HG02642 (cell line): ENCODE measurements around the gene FCGR2B.
"Not testable (repeated sequence)": the region's sequence is repeated elsewhere in the genome, so short reads cannot be mapped to it uniquely, and the experiment has no call there.

Experiments
- ATAC-seq: cut with Tn5 transposase; IDR thresholded peaks from one replicate; pipeline ENCODE4 v1.9.1; 2021; ENCODE audit warnings: mild to moderate bottlenecking; ENCODE audit not compliant: unreplicated experiment, poor library complexity

FCGR2B gene

DNA sequence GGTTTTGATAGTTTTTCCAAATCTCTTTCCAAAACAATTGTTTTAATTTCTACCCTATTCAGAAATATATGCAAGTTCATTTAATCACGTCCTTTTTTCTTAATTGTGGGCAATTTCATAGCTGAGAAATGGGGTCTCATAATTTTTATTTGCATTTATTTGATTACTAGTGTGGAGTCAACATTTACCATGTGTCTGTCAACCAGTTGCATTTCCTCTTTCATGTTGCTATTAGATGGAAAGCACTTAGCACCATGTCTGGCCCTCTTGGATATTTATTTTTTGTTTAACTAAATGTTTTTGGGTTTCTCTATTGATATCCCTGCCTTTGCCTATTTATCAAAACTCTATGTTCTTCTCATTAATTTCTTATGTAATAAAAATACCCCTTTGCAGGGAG lies 18.1 kb upstream of the FCGR2B start:
- not testable (repeated sequence) for ATAC-seq

DNA sequence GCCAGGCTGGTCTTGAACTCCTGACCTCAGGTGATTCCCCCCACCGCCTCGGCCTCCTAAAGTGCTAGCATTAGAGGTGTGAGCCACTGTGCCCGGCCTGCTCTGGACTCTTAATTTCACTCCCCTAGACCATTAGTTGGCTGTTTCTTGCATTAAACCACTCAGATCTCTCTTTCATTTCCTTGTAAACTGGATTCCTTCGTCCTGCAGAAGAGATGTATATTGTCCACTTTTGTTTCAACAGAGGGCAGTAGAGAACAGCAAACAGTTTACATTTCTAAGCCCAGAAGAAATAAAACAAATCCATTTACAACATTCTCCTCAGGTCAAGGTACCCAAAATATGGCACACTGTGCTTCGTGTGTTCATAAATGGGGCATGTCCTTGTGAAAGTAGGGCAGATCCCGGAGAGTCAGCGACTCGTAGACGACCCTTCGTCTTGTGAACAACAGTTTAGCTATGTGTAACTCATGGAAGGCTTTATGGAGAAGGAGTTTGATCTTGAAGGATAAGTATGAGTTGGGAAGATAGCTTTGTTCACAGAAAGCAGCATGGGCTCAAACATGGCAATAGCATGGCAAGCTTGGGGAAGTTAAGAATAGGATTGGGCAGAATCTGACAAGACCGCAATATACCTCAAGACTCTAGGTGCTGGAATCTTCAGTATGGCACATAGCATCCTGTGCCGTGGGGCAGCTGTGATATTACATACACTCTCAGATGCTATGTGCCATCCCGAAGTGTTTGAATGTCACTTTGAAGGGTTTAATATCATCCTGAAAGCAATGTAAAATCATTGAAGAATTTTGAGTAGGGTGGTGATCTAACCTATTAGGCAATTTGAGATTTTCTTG lies 15.2 kb upstream of the FCGR2B start:
- not testable (repeated sequence) for ATAC-seq

DNA sequence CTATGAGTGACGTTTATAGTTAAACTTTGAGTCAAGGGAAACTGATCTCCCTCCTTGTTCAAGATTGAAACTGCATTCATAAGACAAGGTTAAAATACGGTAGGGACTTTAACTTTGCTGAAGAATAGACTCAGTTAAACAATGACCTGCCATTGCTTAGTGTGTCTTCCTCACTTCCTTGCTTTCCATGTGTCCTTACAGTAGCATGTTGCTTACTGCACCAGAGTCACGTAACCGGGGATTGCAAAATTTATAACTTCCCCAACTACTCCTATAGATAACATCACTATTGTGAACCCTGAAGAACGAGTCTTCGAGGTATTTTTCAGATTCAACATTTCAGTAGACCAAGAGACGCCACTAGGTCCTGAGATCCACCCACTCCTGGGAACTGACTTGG lies 9.4 kb upstream of the FCGR2B start:
- not testable (repeated sequence) for ATAC-seq

DNA sequence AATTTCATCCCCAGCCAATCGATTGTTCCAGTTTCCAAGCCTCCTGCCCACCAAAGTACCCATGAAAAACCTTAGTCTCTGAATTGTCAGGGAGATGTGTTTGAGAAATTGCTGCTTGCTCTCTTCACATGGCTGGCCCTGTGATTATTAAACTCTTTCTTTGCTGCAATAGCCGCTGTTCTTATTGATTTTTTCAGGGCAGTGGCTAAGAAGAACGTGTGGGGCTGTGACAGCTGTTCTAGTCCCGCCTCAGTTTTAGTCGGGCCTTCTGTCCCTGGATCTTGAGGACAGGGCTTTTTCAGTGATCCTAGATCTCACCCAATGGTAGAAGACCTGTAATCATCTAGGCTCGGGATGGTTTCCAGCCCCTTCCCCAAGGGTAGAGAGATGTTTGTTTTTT lies 9.0 kb upstream of the FCGR2B start:
- not testable (repeated sequence) for ATAC-seq

DNA sequence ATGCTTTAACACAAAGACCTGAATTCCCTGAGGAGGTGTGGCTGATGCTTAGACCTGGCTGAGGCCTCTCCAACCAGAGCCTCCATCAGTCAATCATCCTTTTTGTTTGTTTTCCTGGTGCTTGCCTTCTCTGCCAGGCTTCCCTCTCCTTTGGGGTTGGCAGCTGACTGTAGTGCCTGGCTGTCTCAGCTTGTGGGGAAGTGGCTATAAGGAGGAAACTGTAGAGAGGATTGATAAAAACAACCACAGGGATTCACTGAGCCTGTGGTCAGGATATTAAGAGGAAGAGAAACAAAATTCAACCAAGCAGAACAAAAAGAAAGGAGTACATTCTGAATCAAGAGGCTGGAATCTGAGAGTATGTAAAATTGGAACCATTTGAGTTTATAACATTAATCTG lies 4.4 kb upstream of the FCGR2B start:
- ATAC-seq = not testable (repeated sequence)

DNA sequence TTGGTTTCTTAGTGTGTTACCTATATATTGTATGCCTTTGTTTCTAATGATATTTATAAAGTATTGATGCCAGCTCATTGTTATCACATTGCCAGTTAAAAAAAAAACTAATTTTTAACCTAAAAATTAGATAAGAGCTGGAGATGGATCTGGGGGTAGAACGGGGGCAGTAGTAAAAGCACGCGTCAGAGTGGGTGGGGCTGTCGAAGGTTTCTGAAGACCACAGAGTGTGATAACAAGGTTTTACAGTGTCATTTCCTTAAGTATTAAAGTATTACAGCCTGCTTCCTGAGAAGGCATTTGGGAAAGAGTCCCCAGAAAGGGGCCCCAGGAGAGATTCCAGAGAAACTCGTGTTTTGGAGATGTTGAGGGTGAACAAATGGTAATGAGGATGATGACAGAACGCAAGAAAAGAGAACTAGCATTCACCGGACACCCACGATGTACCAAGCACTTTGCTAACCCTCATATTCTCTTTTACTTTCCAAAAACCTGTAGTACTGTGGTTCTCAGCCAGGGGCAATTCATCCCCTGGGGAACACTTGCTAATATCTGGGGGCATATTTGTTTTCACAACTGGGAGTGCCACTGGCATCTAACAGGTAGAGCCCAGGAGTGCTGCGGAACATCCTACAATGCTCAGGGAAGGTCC lies 1.2 kb upstream of the FCGR2B start:
- ATAC-seq = not testable (repeated sequence)

DNA sequence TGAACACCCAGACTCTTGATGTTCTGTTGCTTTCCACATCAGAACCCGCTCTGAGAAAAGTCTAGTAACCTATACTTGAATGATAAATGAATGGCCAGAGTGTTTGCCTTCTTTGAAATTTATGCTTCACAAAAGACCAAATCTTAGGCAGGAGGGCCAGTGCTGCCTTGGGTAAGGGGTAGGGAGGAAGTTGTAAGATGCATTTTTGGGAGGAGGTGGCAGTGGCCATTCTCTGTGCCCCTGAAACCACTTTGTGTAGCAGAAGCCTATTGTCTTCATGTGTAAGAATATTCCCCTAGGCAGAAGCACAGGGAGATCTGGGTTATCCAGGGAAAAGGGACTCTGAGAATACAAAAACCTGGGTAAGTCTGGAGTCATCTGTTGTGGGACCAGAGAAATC lies 626 bp downstream of the FCGR2B start:
- peak; percentile 18 for ATAC-seq

DNA sequence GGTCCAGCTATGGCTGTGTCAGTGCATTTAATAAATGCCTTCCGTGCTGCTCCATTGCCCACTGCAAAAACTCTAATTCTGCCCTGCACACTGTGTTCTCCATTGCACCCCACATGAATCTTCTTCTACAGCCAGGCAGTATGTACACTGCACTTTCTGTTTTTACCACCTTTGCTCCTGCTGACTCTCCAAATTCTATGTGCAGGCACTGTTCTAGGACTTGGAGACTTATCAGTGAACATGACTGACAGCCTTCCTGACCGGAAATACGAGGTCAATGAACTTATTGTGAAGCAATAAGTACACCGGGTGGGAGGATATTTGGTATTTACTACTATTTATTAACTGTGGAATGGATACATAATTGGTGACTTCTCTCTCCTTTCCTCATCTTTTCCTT lies 1.7 kb downstream of the FCGR2B start:
- ATAC-seq = not testable (repeated sequence)

DNA sequence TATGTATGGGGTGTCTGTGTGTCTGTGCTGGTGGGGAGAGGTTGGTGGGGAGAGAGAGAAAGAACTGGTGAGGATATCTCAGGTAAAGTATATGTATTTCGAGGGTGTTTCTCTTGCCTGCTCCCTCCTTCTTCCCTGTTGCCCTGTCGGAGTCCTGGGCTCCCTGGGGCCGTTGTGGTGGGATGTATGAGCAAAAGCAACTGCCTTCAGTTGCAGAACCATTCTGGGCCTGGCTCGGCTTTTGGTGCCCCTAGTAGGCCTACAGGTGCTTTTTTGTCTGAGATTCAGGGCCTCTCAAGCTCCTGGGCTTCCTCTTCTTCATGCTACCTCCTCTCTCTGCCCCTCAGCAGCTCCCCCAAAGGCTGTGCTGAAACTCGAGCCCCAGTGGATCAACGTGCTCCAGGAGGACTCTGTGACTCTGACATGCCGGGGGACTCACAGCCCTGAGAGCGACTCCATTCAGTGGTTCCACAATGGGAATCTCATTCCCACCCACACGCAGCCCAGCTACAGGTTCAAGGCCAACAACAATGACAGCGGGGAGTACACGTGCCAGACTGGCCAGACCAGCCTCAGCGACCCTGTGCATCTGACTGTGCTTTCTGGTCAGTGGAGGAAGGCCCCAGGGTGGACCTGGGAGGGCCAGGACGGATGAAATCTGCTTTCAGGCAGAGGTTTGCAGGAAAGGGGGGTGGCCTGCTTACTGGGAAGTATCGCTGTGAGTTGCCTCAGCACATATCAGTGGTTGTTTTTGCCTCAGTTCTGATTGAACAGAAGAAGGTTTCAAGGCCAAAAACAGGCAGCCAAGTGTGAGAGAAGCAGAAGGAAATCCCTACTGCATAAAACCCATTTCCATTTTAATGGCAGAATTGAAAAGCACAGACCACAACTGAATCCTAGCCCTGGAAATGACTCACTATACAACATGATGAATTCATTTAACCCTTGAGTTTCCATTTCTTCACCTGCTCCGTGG lies 8.4 kb downstream of the FCGR2B start:
- ATAC-seq = not testable (repeated sequence)

DNA sequence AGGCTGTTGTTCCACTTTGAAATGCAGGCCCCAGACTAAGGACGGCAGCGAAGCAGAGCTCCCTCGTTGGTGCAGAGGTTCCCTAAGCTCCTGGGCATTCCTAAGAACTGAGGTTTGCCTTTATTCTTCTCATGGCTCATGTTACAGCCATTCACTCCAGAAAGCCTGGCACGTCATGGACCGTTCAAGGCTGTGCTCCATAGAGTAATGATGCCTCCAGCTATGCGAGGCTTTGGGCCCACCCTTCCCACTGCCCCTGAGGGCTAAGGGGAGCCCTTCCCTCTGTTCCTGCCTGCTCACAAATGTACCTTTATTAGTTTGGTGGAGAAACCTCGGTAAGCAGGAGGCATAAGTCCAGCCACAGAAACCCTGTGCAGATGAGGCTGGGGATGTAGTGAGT lies 10.5 kb downstream of the FCGR2B start:
- ATAC-seq = not testable (repeated sequence)

DNA sequence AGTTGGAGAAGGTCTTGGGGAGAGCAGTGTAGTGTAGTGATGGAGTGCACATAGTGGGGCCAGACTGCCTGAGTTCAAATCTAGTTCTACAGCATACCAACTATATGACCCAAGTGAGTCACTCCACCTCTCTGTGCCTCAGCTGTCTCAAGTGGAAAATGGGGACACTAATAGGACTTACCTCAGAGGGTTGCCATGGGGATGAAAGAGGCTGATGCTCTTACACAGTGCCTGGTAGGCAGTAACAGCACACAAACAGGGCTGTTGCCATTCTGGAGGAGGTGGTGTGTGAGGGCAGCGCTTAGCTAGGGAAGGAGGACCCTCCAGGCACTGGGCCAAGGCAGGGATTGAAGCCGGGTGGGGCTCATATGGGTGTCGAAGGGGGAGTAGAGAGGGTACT lies 11.5 kb downstream of the FCGR2B start:
- not testable (repeated sequence) for ATAC-seq

DNA sequence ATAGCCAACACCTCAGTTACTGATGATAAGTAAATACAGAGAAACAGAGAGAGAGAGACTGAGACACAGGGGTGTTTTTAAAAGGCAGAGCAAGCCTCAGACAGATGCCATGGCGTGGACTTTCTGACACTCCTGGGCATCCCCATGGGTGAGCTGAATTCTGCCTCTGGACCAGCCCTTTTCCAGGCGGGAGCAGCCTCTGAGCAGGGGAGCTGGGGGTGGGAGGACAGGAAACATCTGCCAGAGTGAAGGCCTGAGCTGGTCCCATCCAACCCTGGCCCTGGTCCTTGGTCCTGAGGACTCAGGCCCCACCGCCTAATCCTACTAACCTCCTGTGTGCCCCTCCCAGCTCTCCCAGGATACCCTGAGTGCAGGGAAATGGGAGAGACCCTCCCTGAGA lies 12.0 kb downstream of the FCGR2B start:
- ATAC-seq = not testable (repeated sequence)

DNA sequence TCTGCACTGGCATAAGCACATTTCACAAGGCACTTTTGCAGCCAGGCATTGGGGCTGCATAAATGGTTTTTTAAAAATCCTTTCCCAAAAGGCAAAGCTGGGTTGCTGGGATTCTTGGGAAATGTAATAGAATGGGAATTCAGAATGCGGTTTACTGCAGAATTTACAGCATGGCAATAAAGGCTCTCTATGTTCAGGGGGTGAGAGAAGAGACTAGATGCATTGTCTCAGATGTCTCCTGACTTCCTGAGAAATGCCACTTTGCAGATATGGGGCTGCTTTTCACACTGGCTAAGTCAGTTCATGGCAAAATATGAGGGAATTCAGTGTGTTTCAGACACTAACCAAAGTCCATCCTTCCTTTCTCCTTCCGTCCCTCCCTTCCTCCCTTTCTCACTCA lies 13.5 kb downstream of the FCGR2B start:
- no peak for ATAC-seq

DNA sequence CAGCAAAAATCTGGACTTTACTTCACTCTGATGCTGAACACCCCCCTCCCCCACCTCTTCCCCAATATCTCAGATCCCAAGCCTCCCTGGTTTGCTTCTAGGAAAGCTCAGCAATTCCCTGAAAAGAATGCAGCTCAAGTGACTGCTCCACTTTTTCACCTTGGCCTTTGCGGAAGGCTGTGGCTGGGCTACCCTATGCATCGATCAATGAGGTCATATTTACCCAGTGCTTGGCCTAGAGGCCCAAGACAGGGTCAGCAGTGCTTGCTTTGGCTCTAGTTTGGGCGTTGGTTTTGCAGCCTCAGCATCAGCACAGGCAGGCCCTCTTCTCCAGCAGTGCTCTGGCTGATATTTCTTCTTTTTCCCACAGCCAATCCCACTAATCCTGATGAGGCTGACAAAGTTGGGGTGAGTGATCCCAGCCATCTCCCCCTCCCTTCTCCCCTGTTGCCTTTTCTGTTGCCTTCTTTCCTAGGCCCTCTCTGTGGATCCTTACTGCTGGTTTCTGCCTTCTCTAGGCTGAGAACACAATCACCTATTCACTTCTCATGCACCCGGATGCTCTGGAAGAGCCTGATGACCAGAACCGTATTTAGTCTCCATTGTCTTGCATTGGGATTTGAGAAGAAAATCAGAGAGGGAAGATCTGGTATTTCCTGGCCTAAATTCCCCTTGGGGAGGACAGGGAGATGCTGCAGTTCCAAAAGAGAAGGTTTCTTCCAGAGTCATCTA lies 14.2 kb downstream of the FCGR2B start:
- no peak for ATAC-seq

DNA sequence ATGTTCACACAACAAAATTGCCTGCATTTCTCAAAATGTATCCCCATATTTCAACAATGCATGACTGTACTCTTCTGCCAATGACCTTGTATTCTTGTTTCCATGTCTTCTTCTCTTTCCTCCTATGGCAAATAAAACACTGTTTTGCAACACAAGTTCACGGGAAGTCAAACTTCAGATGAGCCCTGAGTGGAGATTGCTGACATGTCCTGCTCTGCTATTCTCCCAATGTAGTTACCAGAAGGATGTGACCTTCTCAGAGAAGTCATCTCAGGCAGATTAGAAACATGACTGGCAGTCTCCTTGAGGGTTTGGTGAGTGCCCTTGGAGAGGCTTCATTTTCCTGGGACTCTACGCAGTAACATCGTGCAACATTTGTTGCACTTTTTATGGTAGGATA lies 15.6 kb downstream of the FCGR2B start:
- no peak for ATAC-seq

DNA sequence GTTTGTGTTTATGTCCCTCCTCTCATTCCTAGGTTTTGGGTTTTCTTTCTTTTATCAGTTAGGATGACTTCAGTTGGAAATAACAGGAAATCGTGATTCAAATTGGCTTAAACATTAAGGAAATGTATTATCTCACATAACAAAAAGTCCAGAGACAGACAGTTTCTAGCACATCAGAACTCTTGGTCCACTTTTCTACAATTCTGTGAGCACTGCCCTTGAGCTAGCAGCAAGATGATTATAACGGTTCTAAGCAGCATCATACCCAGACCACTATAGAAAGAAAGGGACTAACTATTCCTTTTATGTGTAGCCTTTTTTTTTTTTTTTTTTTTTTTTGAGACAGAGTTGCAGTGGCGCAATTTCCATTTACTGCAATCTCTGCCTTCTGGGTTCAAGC lies 18.9 kb downstream of the FCGR2B start:
- no peak for ATAC-seq

DNA sequence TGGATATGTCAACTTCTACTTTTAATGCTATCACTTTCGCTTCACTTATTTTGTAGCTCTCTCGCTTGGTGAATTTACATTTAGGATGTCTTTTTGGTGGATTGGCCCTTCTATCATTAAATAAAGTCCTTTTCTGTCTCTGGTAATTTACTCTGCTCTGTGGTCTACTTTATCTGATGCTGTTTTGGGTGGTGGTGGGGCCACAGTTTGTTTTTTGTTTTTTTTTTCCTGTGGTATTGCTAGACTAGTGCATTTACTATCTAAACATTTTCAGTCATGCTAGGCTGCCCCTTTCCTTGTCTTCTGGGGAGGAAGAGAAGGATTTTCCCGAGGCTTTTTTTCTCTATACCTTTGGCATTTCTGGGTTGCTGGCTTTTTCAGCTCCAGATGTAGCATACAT lies 26.0 kb downstream of the FCGR2B start:
- no peak for ATAC-seq

DNA sequence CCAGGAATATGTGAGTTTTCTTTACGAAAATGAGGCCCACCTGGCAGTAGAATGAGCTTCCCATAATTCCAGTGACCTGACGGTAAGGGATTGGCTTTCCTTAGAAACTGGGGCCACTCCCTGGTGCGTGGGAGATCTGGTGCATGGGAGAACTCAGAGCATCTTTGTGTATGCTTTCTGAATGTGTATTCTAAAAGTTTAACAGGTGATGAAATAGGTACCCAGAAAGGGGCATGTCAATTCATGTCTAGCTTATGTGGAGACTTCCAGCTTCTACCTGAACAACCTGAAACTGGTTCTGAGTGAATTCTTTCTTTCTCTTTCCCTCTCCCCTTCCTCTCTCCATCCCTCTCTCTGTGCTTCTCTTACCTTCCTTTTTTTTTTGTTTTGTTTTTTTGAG lies 28.9 kb downstream of the FCGR2B start:
- ATAC-seq = no peak

DNA sequence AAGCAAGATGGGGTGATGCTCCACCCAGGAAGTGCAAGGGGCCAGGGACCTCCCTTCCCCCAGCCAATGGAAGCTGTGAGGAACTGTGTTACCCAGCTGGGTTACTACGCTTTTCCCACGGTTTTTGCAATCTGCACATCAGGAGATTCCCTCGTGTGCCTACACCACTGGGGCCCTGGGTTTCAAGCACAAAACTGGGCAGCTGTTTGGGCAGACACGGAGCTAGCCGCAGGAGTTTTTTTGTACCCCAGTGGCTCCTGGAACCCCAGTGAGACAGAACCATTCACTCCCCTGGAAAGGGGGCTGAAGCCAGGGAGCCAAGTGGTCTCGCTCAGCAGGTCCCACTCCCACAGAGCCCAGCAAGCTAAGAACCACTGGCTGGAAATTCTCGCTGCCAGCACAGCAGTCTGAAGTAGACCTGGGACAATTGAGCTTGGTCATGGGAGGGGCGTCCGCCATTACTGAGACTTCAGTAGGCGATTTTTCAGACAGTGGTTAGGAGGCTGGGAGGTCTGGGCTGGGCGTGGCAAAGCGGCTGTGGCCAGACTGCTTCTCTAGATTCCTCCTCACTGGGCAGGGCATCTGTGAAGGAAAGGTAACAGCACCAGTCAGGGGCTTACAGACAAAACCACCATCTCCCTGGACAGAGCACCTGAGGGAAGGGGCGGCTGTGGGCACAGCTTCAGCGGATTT lies 30.2 kb downstream of the FCGR2B start:
- not testable (repeated sequence) for ATAC-seq
